ENCODE results near the gene NOP14.

The NOP14 gene

GRCh38 chr4:2914256-2915126, 48.7 kb downstream of the NOP14 start:
- DNase-seq (ENCODE audit: low read depth in 2 of 2): no peak

GRCh38 chr4:2913168-2913567, 50.0 kb downstream of the NOP14 start:
- DNase-seq (ENCODE audit: low read depth in 2 of 2): no peak

GRCh38 chr4:2911868-2912267, 51.3 kb downstream of the NOP14 start:
- DNase-seq (ENCODE audit: low read depth in 2 of 2): no peak

GRCh38 chr4:2910409-2910808, 52.8 kb downstream of the NOP14 start:
- no peak for DNase-seq (ENCODE audit: low read depth in 2 of 2)

GRCh38 chr4:2909583-2909982, 53.6 kb downstream of the NOP14 start:
- no peak for DNase-seq (ENCODE audit: low read depth in 2 of 2)

- no peak for DNase-seq (ENCODE audit: low read depth in 2 of 2)
Measured at GRCh38 chr4:2908686-2909085, 54.5 kb downstream of the NOP14 start.

- no peak for DNase-seq (ENCODE audit: low read depth in 2 of 2)
Measured at GRCh38 chr4:2907706-2908293, 55.4 kb downstream of the NOP14 start.

GRCh38 chr4:2907226-2907625, 56.0 kb downstream of the NOP14 start:
- no peak for DNase-seq (ENCODE audit: low read depth in 2 of 2)

GRCh38 chr4:2906218-2906617, 57.0 kb downstream of the NOP14 start:
- no peak for DNase-seq (ENCODE audit: low read depth in 2 of 2)

- no peak for DNase-seq (ENCODE audit: low read depth in 2 of 2)
Measured at GRCh38 chr4:2905544-2905943, 57.7 kb downstream of the NOP14 start.

GRCh38 chr4:2902126-2902525, 61.1 kb downstream of the NOP14 start:
- no peak for DNase-seq (ENCODE audit: low read depth in 2 of 2)

- DNase-seq (ENCODE audit: low read depth in 2 of 2): no peak
Measured at GRCh38 chr4:2901186-2901585, 62.0 kb downstream of the NOP14 start.

GRCh38 chr4:2900741-2901140, 62.5 kb downstream of the NOP14 start:
- DNase-seq (ENCODE audit: low read depth in 2 of 2): no peak

- no peak for DNase-seq (ENCODE audit: low read depth in 2 of 2)
Measured at GRCh38 chr4:2898001-2898400, 65.2 kb downstream of the NOP14 start.

GRCh38 chr4:2893772-2894171, 69.4 kb downstream of the NOP14 start:
- DNase-seq (ENCODE audit: low read depth in 2 of 2): no peak

GRCh38 chr4:2891294-2891693, 71.9 kb downstream of the NOP14 start:
- DNase-seq (ENCODE audit: low read depth in 2 of 2): no peak

GRCh38 chr4:2888886-2889285, 74.3 kb downstream of the NOP14 start:
- no peak for DNase-seq (ENCODE audit: low read depth in 2 of 2)

Data from fibroblast of skin of left quadriceps (primary cell).